Tibial nerve (tissue), 3 donors: ENCODE results near the gene OR12D3.

Experiments used
- POLR2A ChIP-seq, 2 donors: fragments of 450-650 bp; IDR thresholded peaks; one replicate each; pipeline ENCODE4 v1.6.1; 2017; ENCODE audit warnings: antibody characterized with exemption in 2 of 2, mild to moderate bottlenecking in 2 of 2, moderate library complexity in 2 of 2
- TF ChIP-seq, protein P1 (sequence below), 5 experiments: fragments of 200-600 bp in 3 of 5; fragments of 450-650 bp in 2 of 5; sonication (generic) in 3 of 5; IDR thresholded peaks; one replicate each; pipeline ENCODE4 v1.5.1; 2016 to 2019; ENCODE audit warnings: antibody characterized with exemption in 5 of 5, mild to moderate bottlenecking in 3 of 5, moderate library complexity in 2 of 5

DNA sequence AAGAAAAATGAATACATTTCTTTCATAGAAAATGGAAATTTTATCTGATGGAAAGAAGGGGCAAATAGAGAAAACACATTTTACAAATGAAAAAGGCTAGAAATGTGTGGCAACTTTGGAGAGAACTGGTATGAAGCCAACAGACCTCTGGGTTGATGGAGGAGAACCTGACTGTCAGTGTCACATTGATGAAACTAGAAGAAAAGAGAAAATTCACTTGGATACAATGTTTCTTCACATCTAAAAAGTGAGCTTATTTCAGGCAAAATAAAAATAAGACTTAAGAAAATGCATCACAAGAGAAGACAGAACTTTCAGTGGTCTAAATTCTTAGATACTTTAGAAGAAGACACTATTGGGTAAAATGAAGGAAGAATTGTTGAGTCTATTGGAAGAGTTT is 20.2 kb upstream of the OR12D3 start, which contains the start of gene OR12D2:
- TF ChIP-seq, protein P1, sequence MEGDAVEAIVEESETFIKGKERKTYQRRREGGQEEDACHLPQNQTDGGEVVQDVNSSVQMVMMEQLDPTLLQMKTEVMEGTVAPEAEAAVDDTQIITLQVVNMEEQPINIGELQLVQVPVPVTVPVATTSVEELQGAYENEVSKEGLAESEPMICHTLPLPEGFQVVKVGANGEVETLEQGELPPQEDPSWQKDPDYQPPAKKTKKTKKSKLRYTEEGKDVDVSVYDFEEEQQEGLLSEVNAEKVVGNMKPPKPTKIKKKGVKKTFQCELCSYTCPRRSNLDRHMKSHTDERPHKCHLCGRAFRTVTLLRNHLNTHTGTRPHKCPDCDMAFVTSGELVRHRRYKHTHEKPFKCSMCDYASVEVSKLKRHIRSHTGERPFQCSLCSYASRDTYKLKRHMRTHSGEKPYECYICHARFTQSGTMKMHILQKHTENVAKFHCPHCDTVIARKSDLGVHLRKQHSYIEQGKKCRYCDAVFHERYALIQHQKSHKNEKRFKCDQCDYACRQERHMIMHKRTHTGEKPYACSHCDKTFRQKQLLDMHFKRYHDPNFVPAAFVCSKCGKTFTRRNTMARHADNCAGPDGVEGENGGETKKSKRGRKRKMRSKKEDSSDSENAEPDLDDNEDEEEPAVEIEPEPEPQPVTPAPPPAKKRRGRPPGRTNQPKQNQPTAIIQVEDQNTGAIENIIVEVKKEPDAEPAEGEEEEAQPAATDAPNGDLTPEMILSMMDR (IDR thresholded peaks at IDR 0.05), result no peak
- no peak for TF ChIP-seq POLR2A (IDR thresholded peaks at IDR 0.05)
